ENCODE results near the gene TMCC2.

DNA sequence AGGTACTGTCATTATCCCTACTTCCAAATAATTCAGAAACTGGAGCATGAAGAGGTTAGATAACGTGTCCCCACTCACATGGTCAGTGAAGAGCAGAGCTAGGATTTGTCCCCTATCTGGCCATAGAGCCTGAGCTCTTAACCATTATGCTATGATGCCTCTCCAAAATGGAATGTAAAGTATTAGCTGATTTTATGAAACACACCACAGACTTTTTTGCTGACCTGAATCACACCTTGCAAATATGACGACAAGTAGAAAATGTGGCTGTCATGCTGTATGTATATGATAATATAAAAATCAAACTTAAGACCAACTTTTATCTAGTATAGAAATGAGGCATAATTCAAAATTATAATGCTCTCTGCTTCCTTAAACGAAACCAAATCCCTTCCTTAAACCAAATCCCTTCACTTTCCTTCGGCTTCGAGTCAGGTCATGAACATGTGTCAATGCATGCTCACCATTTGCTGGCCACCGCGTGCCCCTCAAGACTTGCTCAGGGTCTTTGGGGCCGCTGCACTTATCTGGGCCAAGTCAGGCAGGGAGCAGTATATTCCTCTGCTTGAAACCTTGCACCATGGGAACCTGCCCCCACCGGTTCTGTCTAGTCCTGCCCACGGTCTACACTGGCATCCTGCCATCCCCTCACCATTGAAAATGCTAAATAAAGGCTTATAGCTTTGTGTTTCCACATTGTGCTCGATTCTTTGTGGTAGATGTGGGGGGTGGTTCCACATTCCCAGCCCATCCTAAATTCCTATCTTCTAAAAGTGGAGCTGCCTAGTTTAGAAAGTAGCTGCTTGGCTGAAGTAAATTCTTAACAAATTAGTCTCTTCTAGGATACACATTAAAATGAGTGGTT, 1.6 kb upstream of the TMCC2 start:
- TF ChIP-seq, protein P1, sequence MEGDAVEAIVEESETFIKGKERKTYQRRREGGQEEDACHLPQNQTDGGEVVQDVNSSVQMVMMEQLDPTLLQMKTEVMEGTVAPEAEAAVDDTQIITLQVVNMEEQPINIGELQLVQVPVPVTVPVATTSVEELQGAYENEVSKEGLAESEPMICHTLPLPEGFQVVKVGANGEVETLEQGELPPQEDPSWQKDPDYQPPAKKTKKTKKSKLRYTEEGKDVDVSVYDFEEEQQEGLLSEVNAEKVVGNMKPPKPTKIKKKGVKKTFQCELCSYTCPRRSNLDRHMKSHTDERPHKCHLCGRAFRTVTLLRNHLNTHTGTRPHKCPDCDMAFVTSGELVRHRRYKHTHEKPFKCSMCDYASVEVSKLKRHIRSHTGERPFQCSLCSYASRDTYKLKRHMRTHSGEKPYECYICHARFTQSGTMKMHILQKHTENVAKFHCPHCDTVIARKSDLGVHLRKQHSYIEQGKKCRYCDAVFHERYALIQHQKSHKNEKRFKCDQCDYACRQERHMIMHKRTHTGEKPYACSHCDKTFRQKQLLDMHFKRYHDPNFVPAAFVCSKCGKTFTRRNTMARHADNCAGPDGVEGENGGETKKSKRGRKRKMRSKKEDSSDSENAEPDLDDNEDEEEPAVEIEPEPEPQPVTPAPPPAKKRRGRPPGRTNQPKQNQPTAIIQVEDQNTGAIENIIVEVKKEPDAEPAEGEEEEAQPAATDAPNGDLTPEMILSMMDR (IDR thresholded peaks at IDR 0.05 in 8 of 11, conservative IDR thresholded peaks at IDR 0.05 in 3 of 11), result no peak
- no peak for TF ChIP-seq POLR2A (IDR thresholded peaks at IDR 0.05)

Measured in spleen (tissue), 7 donors.